SU-DHL-6 (cell line): ENCODE results near the gene SGPL1.

ENCODE experiments used
- CTCF ChIP-seq: fragments of 200-600 bp; sonication (generic); IDR thresholded peaks from one replicate; pipeline ENCODE4 v1.5.1; 2017; ENCODE audit warnings: antibody characterized with exemption, mild to moderate bottlenecking, low read length, moderate library complexity; ENCODE audit not compliant: insufficient read depth, poor library complexity, severe bottlenecking
- EZH2phosphoT487 ChIP-seq: fragments of 200-600 bp; sonication (generic), shearing (Covaris generic); conservative IDR thresholded peaks from 2 replicates; pipeline ENCODE4 v1.6.1; 2018; ENCODE audit warnings: mild to moderate bottlenecking, antibody characterized with exemption, low read length, moderate library complexity, mixed read lengths

GRCh38 chr10:70843333-70843732 lies 27.6 kb downstream of the SGPL1 start:
- no peak for TF ChIP-seq CTCF
- TF ChIP-seq EZH2phosphoT487: no peak
